IMR-90 (cell line): Measurements from ENCODE around the gene SPATC1L. TPM values are rescaled to one million over a fixed set of nuclear protein-coding genes. Genes with fewer than 3 reads are reported as not detected.

ENCODE experiments used
- ATAC-seq: fragments of 200-7000 bp; cut with Tn5 transposase; 2 replicates; pipeline ENCODE4 v1.9.1; 2020; ENCODE audit warnings: low read depth, mild to moderate bottlenecking, moderate library complexity
- BruUV-seq: library from RNA; stranded (reverse); fragments of 400-500 nt; replicated peaks from 2 replicates; lab custom pipeline; 2021; lab: Mats Ljungman, UMichigan
- CTCF ChIA-PET: fragments of 300-600 bp; formaldehyde crosslinking; extraction: SDS; loops from one replicate; lab custom pipeline; 2021; ENCODE audit warnings: antibody characterized with exemption; lab: Yijun Ruan, JAX
- POLR2A ChIA-PET: fragments of 300-600 bp; sonication (Branson Sonifier 250); formaldehyde crosslinking; loops from one replicate; lab custom pipeline; 2022; ENCODE audit warnings: antibody characterized with exemption; ENCODE audit not compliant: unreplicated experiment; lab: Charles Lee
- DNase-seq: peaks from one replicate; pipeline ENCODE4 v3.0.0; 2013
- H2AFZ ChIP-seq: replicated peaks from 2 replicates; pipeline ENCODE3; 2013; ENCODE audit warnings: low read length, mild to moderate bottlenecking; ENCODE audit not compliant: poor library complexity
- H2AK5ac ChIP-seq: 2 replicates; pipeline ENCODE4 v1.6.1; 2013; ENCODE audit warnings: low read depth, low read length, inconsistent platforms
- H2AK9ac ChIP-seq: replicated peaks from 2 replicates; pipeline ENCODE3; 2013; ENCODE audit warnings: mild to moderate bottlenecking, low read depth, low read length, moderate library complexity; ENCODE audit not compliant: poor library complexity
- H2BK120ac ChIP-seq: 2 replicates; pipeline ENCODE4 v1.6.1; 2013; ENCODE audit warnings: low read depth, low read length, inconsistent platforms
- H2BK15ac ChIP-seq: 3 replicates; pipeline ENCODE4 v1.6.1; 2013; ENCODE audit warnings: low read depth, low read length, inconsistent platforms
- H2BK20ac ChIP-seq: 2 replicates; pipeline ENCODE4 v1.6.1; 2013; ENCODE audit warnings: low read depth, mild to moderate bottlenecking, inconsistent platforms, low read length, moderate library complexity
- H2BK5ac ChIP-seq: 2 replicates; pipeline ENCODE4 v1.6.1; 2013; ENCODE audit warnings: mild to moderate bottlenecking, low read depth, low read length, inconsistent platforms; ENCODE audit not compliant: poor library complexity, severe bottlenecking
- H3K14ac ChIP-seq: replicated peaks from 2 replicates; pipeline ENCODE4 v1.6.1; 2013; ENCODE audit warnings: low read depth, low read length, inconsistent platforms
- H3K18ac ChIP-seq: 2 replicates; pipeline ENCODE4 v1.6.1; 2013; ENCODE audit warnings: low read depth, low read length, control low read depth
- H3K23ac ChIP-seq: 2 replicates; pipeline ENCODE4 v1.6.1; 2013; ENCODE audit warnings: low read depth, low read length, inconsistent platforms
- H3K27ac ChIP-seq: 2 replicates; pipeline ENCODE4 v1.5.1; 2013; ENCODE audit warnings: mild to moderate bottlenecking, control low read depth, low read length; ENCODE audit not compliant: insufficient read depth
- H3K27me3 ChIP-seq: 2 replicates; pipeline ENCODE4 v1.6.1; 2013; ENCODE audit warnings: low read length; ENCODE audit not compliant: control insufficient read depth, insufficient read depth
- H3K36me3 ChIP-seq: 2 replicates; pipeline ENCODE4 v1.6.1; 2013; ENCODE audit warnings: low read length, mixed read lengths; ENCODE audit not compliant: control insufficient read depth, insufficient read depth
- H3K4ac ChIP-seq: 2 replicates; pipeline ENCODE4 v1.6.1; 2013; ENCODE audit warnings: low read depth, low read length, inconsistent platforms
- H3K4me1 ChIP-seq: 2 replicates; pipeline ENCODE4 v1.6.1; 2013; ENCODE audit warnings: low read length, mixed read lengths; ENCODE audit not compliant: control insufficient read depth, insufficient read depth
- H3K4me2 ChIP-seq: 2 replicates; pipeline ENCODE4 v1.6.1; 2013; ENCODE audit warnings: low read depth, mild to moderate bottlenecking, control low read depth, low read length, moderate library complexity
- H3K4me3 ChIP-seq: 2 replicates; pipeline ENCODE4 v1.5.1; 2013; ENCODE audit warnings: low read depth, mild to moderate bottlenecking, control low read depth, low read length, moderate library complexity; ENCODE audit not compliant: insufficient read depth
- H3K56ac ChIP-seq: 2 replicates; pipeline ENCODE4 v1.6.1; 2013; ENCODE audit warnings: low read length, inconsistent platforms; ENCODE audit not compliant: insufficient read depth; ENCODE audit errors: extremely low read depth
- H3K79me1 ChIP-seq, 2 experiments: 2 replicates each; pipeline ENCODE4 v1.6.1; 2013; ENCODE audit warnings: low read length in 2 of 2, inconsistent platforms in 1 of 2, low read depth in 1 of 2
- H3K9ac ChIP-seq: 2 replicates; pipeline ENCODE4 v1.6.1; 2013; ENCODE audit warnings: low read depth, low read length, control low read depth
- H3K9me1 ChIP-seq: 2 replicates; pipeline ENCODE4 v1.6.1; 2013; ENCODE audit warnings: low read length, inconsistent platforms; ENCODE audit not compliant: insufficient read depth
- H3K9me3 ChIP-seq: 2 replicates; pipeline ENCODE4 v1.6.1; 2013; ENCODE audit warnings: low read length; ENCODE audit not compliant: control insufficient read depth, insufficient read depth
- H4K20me1 ChIP-seq: 2 replicates; pipeline ENCODE4 v1.6.1; 2013; ENCODE audit warnings: low read length, inconsistent platforms; ENCODE audit not compliant: insufficient read depth
- H4K5ac ChIP-seq: 2 replicates; pipeline ENCODE4 v1.6.1; 2013; ENCODE audit warnings: mild to moderate bottlenecking, low read depth, low read length, control low read depth
- H4K8ac ChIP-seq, 2 experiments: 2 replicates each; pipeline ENCODE4 v1.6.1; 2013; ENCODE audit warnings: low read depth in 2 of 2, low read length in 2 of 2, control low read depth in 1 of 2, inconsistent platforms in 1 of 2
- H4K91ac ChIP-seq: 2 replicates; pipeline ENCODE4 v1.6.1; 2013; ENCODE audit warnings: low read depth, low read length, inconsistent platforms; ENCODE audit not compliant: insufficient read depth
- MAFK ChIP-seq: IDR thresholded peaks from 2 replicates; pipeline ENCODE4 v1.6.1; 2012; ENCODE audit warnings: low read depth, low read length, improper control_type of control experiment
- POLR2A ChIP-seq: IDR thresholded peaks from 2 replicates; pipeline ENCODE4 v1.6.1; 2012; ENCODE audit warnings: mild to moderate bottlenecking, low read depth, low read length
- RAD21 ChIP-seq: IDR thresholded peaks from 2 replicates; pipeline ENCODE4 v1.6.1; 2012; ENCODE audit warnings: low read length, improper control_type of control experiment
- RFX5 ChIP-seq: IDR thresholded peaks from 2 replicates; pipeline ENCODE4 v1.8.0; 2012; ENCODE audit warnings: low read depth, mild to moderate bottlenecking, low read length, moderate library complexity
- SMC3 ChIP-seq: fragments of 150-350 bp; IDR thresholded peaks from 2 replicates; pipeline ENCODE4 v1.6.1; 2016; ENCODE audit warnings: low read depth, mild to moderate bottlenecking, antibody characterized with exemption, low read length, moderate library complexity
- WGBS, 2 experiments: methylation state at CpG; one replicate each; pipeline versions ENCODE4 v1.1.5 to v1.1.7; 2013; ENCODE audit warnings: missing lambda C conversion rate in 2 of 2; ENCODE audit not compliant: insufficient read length in 1 of 2; ENCODE audit errors: extremely low coverage in 2 of 2; 5-methylcytosine and 5-hydroxymethylcytosine counted together
- dilution Hi-C: fragments of 300-500 bp; cut with HindIII; formaldehyde crosslinking; loops from one replicate; pipeline ENCODE4 v1.14.3; 2018; ENCODE audit warnings: low sequenced_read_pairs; ENCODE audit not compliant: unreplicated experiment
- in situ Hi-C: fragments of 300-500 bp; cut with MboI; formaldehyde crosslinking; loops from 3 replicates; pipeline ENCODE4 v1.14.3; 2019; ENCODE audit warnings: low sequenced_read_pairs, inconsistent platforms, mixed read lengths
- intact Hi-C: fragments of 100-400 bp; cut with micrococcal nuclease; formaldehyde crosslinking; loops from 2 replicates; pipeline ENCODE4 v1.10.0; 2022
- polyA plus RNA-seq, 3 experiments: library from polyadenylated mRNA; depleted of rRNA; stranded (reverse); fragments of >200 nt; gene quantifications; 2 replicates each; pipeline ENCODE4 v1.2.3, GENCODE V29; 2012; ENCODE audit warnings: low replicate concordance in 1 of 3
- total RNA-seq: library from RNA; depleted of rRNA; stranded (reverse); fragments of >200 nt; gene quantifications from 2 replicates; pipeline ENCODE4 v1.2.3, GENCODE V29; 2012

SPATC1L gene
- total and polyA plus RNA-seq, 2 of the 4 experiments (the other 2 are of a cell fraction), result 3.8 to 17.2 TPM

GRCh38 chr21:46190491-46191131, 6.4 kb upstream of the SPATC1L start:
- no TSS peak for BruUV-seq

More at GRCh38 chr21:46190491-46191131, 6.4 kb upstream of the SPATC1L start:
- H3K27ac ChIP-seq, result peak overlapping the region; percentile 58; the same call in 1 of the 2 replicates
- ATAC-seq, result peak; percentile 4; the same call in 1 of the 2 replicates
- no peak overlapping the region for H3K14ac ChIP-seq
- H4K91ac ChIP-seq, result no peak overlapping the region
- H3K18ac ChIP-seq, result peak overlapping the region; percentile 6; the same call in 1 of the 2 replicates
- no peak overlapping the region for H3K56ac ChIP-seq
- in situ Hi-C loops (no loop called here), dilution Hi-C loops (no loop called here), intact Hi-C loops (no loop called here)
- H4K5ac ChIP-seq, result no peak overlapping the region; the same call in 1 of the 2 replicates
- H3K4me1 ChIP-seq, result peaks cover 26% of the 10 kb centered on the region
- WGBS, 2 experiments, result 94% methylated on average over 7 of the region's 15 CpGs; no CpG with 5 or more reads in 1 of the 2 experiments
- peak overlapping the region; percentile 17 for H2BK5ac ChIP-seq
- no peak overlapping the region for H3K4me2 ChIP-seq
- no peak overlapping the region for H2AK9ac ChIP-seq
- H2BK120ac ChIP-seq, result no peak overlapping the region
- H3K9me1 ChIP-seq, result peaks cover 27% of the 10 kb centered on the region
- ChIA-PET CTCF (no interaction called here), POLR2A (no interaction called here)
- H3K79me1 ChIP-seq, result no peaks in the 10 kb centered on the region; a peak in 1 of 4 replicates
- no peak overlapping the region for H2BK15ac ChIP-seq
- no peak overlapping the region for H3K23ac ChIP-seq
- no peak overlapping the region for H4K8ac ChIP-seq
- H2BK20ac ChIP-seq, result no peak overlapping the region
- H3K4me3 ChIP-seq, result no peak overlapping the region
- H3K9me3 ChIP-seq, result no peaks in the 10 kb centered on the region
- peaks cover 29% of the 10 kb centered on the region for H3K36me3 ChIP-seq
- no peak overlapping the region; the same call in none of the 2 replicates for H2AK5ac ChIP-seq
- no peak overlapping the region for H3K4ac ChIP-seq
- no peak for DNase-seq
- H2AFZ ChIP-seq, result no peak overlapping the region
- H3K27me3 ChIP-seq, result no peaks in the 10 kb centered on the region
- TF ChIP-seq SMC3 (no peak), POLR2A (no peak), RFX5 (no peak), MAFK (no peak), RAD21 (no peak)
- no peak overlapping the region for H3K9ac ChIP-seq
- no peaks in the 10 kb centered on the region for H4K20me1 ChIP-seq
